Stomach (tissue), 9 donors: Measurements from ENCODE around the gene SEZ6L2. TPM values are rescaled to one million over a fixed set of nuclear protein-coding genes. Genes with fewer than 3 reads are reported as not detected.

Experiments
- DNase-seq, 2 donors: peaks; one replicate each; pipeline versions ENCODE4 v3.0.0 to v3.0.0-alpha.2; 2013 to 2019
- H3K27ac ChIP-seq, 5 donors: fragments of 200-600 bp in 4 of 5; sonication (generic) in 4 of 5; one replicate each; pipeline ENCODE4 v1.5.1; 2013 to 2019; ENCODE audit warnings: mild to moderate bottlenecking in 1 of 5, moderate library complexity in 1 of 5
- H3K27me3 ChIP-seq, 3 donors: fragments of 200-600 bp; sonication (generic); one replicate each; pipeline ENCODE4 v1.5.1; 2017 to 2019; ENCODE audit warnings: mixed run types in 1 of 3
- H3K36me3 ChIP-seq, 4 donors: fragments of 200-600 bp; sonication (generic); 1 replicate in 3 of 4; 2 replicates in 1 of 4; pipeline ENCODE4 v1.5.1; 2016 to 2019
- H3K4me1 ChIP-seq, 4 donors: fragments of 200-600 bp; sonication (generic); one replicate each; pipeline ENCODE4 v1.5.1; 2016 to 2019
- H3K4me3 ChIP-seq, 4 donors: fragments of 200-600 bp; sonication (generic) in 3 of 4; one replicate each; pipeline ENCODE4 v1.5.1; 2016 to 2019; ENCODE audit warnings: mild to moderate bottlenecking in 1 of 4
- H3K9me3 ChIP-seq, 4 donors: fragments of 200-600 bp; sonication (generic); one replicate each; pipeline ENCODE4 v1.5.1; 2016 to 2019
- CTCF ChIP-seq, 7 experiments: fragments of 450-650 bp in 4 of 7; fragments of 200-600 bp in 3 of 7; sonication (generic) in 3 of 7; IDR thresholded peaks; one replicate each; pipeline ENCODE4 v1.5.1; 2016 to 2019; ENCODE audit warnings: antibody characterized with exemption in 7 of 7, control low read depth in 2 of 7, mild to moderate bottlenecking in 1 of 7
- EP300 ChIP-seq: sonication (generic); formaldehyde crosslinking; IDR thresholded peaks from one replicate; pipeline ENCODE4 v1.6.1; 2017; ENCODE audit warnings: antibody characterized with exemption
- POLR2A ChIP-seq, 4 donors: fragments of 450-650 bp; IDR thresholded peaks; one replicate each; pipeline ENCODE4 v1.6.1; 2016; ENCODE audit warnings: antibody characterized with exemption in 4 of 4, control low read depth in 2 of 4, mild to moderate bottlenecking in 1 of 4, moderate library complexity in 1 of 4
- POLR2AphosphoS5 ChIP-seq, 3 donors: sonication (generic); formaldehyde crosslinking; IDR thresholded peaks; one replicate each; pipeline ENCODE4 v1.6.1; 2016; ENCODE audit warnings: antibody characterized with exemption in 3 of 3
- WGBS, 5 donors: extraction: QIAGEN DNeasy Blood & Tissue Kit in 3 of 5; methylation state at CpG; one replicate each; pipeline versions ENCODE4 v1.1.5 to v1.1.7; 2013 to 2018; 5-methylcytosine and 5-hydroxymethylcytosine counted together
- intact Hi-C: fragments of 100-400 bp; cut with DNase I; formaldehyde crosslinking; loops from one replicate; pipeline ENCODE4 v1.15.1; 2023; ENCODE audit warnings: low total_unique reads
- polyA plus RNA-seq, 3 donors: library from polyadenylated mRNA; stranded (reverse); fragments of 200-250 nt; gene quantifications; one replicate each; pipeline ENCODE4 v1.2.3, GENCODE V29; 2013
- total RNA-seq, 5 donors: library from RNA; depleted of rRNA; stranded (reverse); fragments of >200 nt; gene quantifications; one replicate each; pipeline versions ENCODE4 v1.1.0 to v1.2.3, GENCODE V29; 2014 to 2016
- donor health status: healthy with polysubstance abuse.
- donor health status: Bipolar disorder and iron deficiency.
- donor health status: healthy.

Gene SEZ6L2
- total and polyA plus RNA-seq, 8 donors: 1.5 to 31.4 (median 7.7) TPM; not detected in 1

- Histone ChIP-seq H3K27ac (peak overlapping the region in 4 of 5 donors; percentile 84 to 92 (median 90)), H3K4me3 (peak overlapping the region; percentile 97 to 100 (median 98)), H3K4me1 (peaks cover 20 to 39% (median 30%) of the 10 kb centered on the region in 4 donors), H3K9me3 (no peaks in the 10 kb centered on the region), H3K27me3 (no peaks in the 10 kb centered on the region), H3K36me3 (peaks cover 0 to 15% (median 10%) of the 10 kb centered on the region in 4 donors)
- 56 to 60% (median 57%) methylated on average over 12 of the region's 12 CpGs for WGBS, 5 donors
- TF ChIP-seq CTCF (IDR thresholded peaks at IDR 0.05) (no peak), EP300 (no peak), POLR2AphosphoS5 (IDR thresholded peaks at IDR 0.05) (no peak), POLR2A (IDR thresholded peaks at IDR 0.05) (no peak)
- peak in 1 of 2 donors; percentile 12 for DNase-seq
- intact Hi-C loops: no loop called here
These were observed 27.9 kb upstream of the SEZ6L2 start for GRCh38 chr16:29927070-29927905.

- intact Hi-C loops: no loop called here
- Histone ChIP-seq H3K4me1 (peaks cover 20 to 41% (median 30%) of the 10 kb centered on the region in 4 donors), H3K36me3 (peaks cover 0 to 21% (median 17%) of the 10 kb centered on the region in 4 donors), H3K27me3 (no peaks in the 10 kb centered on the region), H3K9me3 (no peaks in the 10 kb centered on the region), H3K27ac (peak overlapping the region; percentile 84 to 92 (median 91)), H3K4me3 (peak overlapping the region; percentile 97 to 100 (median 98))
- DNase-seq: peak in 1 of 2 donors; percentile 66
- WGBS, 5 donors: 1 to 9% (median 3%) methylated on average over 12 of the region's 12 CpGs
- TF ChIP-seq CTCF (IDR thresholded peaks at IDR 0.05): no peak
- no peak for TF ChIP-seq EP300
- TF ChIP-seq POLR2AphosphoS5 (IDR thresholded peaks at IDR 0.05): no peak
- TF ChIP-seq POLR2A (IDR thresholded peaks at IDR 0.05): no peak
These were observed 27.3 kb upstream of the SEZ6L2 start for GRCh38 chr16:29926711-29927052.

- 0 to 1% (median 0%) methylated on average over 36 to 89 of the region's 89 CpGs for WGBS, 5 donors
- Histone ChIP-seq H3K4me1 (peaks cover 20 to 44% (median 30%) of the 10 kb centered on the region in 4 donors), H3K4me3 (peak within 1 kb of the TSS; percentile 97 to 100 (median 98)), H3K27ac (peak within 1 kb of the TSS; percentile 84 to 92 (median 91)), H3K27me3 (no peaks in the 10 kb centered on the region), H3K36me3 (peaks cover 0 to 27% (median 23%) of the 10 kb centered on the region in 4 donors), H3K9me3 (no peaks in the 10 kb centered on the region)
- intact Hi-C loops: no loop called here
- peak in 2 of 4 donors; percentile 10 to 25 for TF ChIP-seq POLR2A (IDR thresholded peaks at IDR 0.05)
- peak in 2 of 3 donors; percentile 89 to 92 for TF ChIP-seq POLR2AphosphoS5 (IDR thresholded peaks at IDR 0.05)
- TF ChIP-seq CTCF (IDR thresholded peaks at IDR 0.05): no peak
- DNase-seq: peak; percentile 88 to 95
These were observed 26.7 kb upstream of the SEZ6L2 start, which contains the start of gene KCTD13 for GRCh38 chr16:29925781-29926710. KCTD13 (minus strand) TSS chr16:29926226; CDS start chr16:29926033, 193 bp downstream.
